HEK293 (cell line): ENCODE measurements around the gene FOXB1.

Experiments used
- CTCF ChIA-PET: fragments of 350-600 bp; formaldehyde crosslinking; extraction: SDS; loops from one replicate; lab custom pipeline; 2021; ENCODE audit warnings: antibody characterized with exemption; lab: Yijun Ruan, JAX
- POLR2A ChIA-PET: fragments of 300-600 bp; formaldehyde crosslinking; extraction: SDS; loops from one replicate; lab custom pipeline; 2020; ENCODE audit warnings: antibody characterized with exemption, inconsistent platforms; lab: Yijun Ruan, JAX
- H3K27ac ChIP-seq: fragments of 200-500 bp; sonication (Bioruptor generic); 2 replicates; pipeline ENCODE4 v1.5.1; 2014; ENCODE audit warnings: low read depth, low read length, control low read depth, inconsistent platforms; ENCODE audit errors: extremely low read depth
- H3K36me3 ChIP-seq, 2 experiments: fragments of 200-500 bp in 1 of 2; sonication (Bioruptor generic) in 1 of 2; 1 replicate in 1 of 2; 2 replicates in 1 of 2; pipeline ENCODE4 v1.5.1; 2014 to 2017; ENCODE audit warnings: inconsistent platforms in 2 of 2, low read length in 2 of 2; ENCODE audit not compliant: control insufficient read depth in 2 of 2, insufficient read depth in 1 of 2
- H3K4me1 ChIP-seq: fragments of 200-500 bp; sonication (Bioruptor generic); 2 replicates; pipeline ENCODE4 v1.5.1; 2014; ENCODE audit warnings: mild to moderate bottlenecking, low read length, inconsistent platforms; ENCODE audit not compliant: control insufficient read depth, insufficient read depth
- H3K4me3 ChIP-seq: 2 replicates; pipeline ENCODE4 v1.5.1; 2011; ENCODE audit warnings: low read depth, mild to moderate bottlenecking, control low read depth, low read length, moderate library complexity
- H3K9me3 ChIP-seq: fragments of 200-500 bp; sonication (Bioruptor generic); 2 replicates; pipeline ENCODE4 v1.5.1; 2014; ENCODE audit warnings: low read depth, low read length, inconsistent platforms; ENCODE audit not compliant: control insufficient read depth, insufficient read depth
- GLI2 ChIP-seq: fragments of 450-650 bp; formaldehyde crosslinking; IDR thresholded peaks from 2 replicates; pipeline ENCODE4; 2017; ENCODE audit warnings: missing biosample characterization, missing genetic modification characterization, low read depth, borderline replicate concordance
- GLIS1 ChIP-seq: fragments of 450-650 bp; formaldehyde crosslinking; IDR thresholded peaks from 2 replicates; pipeline ENCODE4 v1.5.1; 2016; ENCODE audit warnings: missing biosample characterization, missing genetic modification characterization
- KLF17 ChIP-seq: fragments of 450-650 bp; formaldehyde crosslinking; IDR thresholded peaks from 2 replicates; pipeline ENCODE4 v1.5.1; 2016; ENCODE audit warnings: missing biosample characterization, missing genetic modification characterization
- MEIS1 ChIP-seq: sonication (generic); formaldehyde crosslinking; IDR thresholded peaks from 2 replicates; pipeline ENCODE4 v1.8.1; 2022; ENCODE audit warnings: missing genetic modification reagents, mild to moderate bottlenecking, borderline replicate concordance
- OSR2 ChIP-seq: fragments of 450-650 bp; formaldehyde crosslinking; IDR thresholded peaks from 2 replicates; pipeline ENCODE4 v1.5.1; 2016; ENCODE audit warnings: missing biosample characterization, missing genetic modification characterization
- PRDM1 ChIP-seq: fragments of 450-650 bp; formaldehyde crosslinking; IDR thresholded peaks from 2 replicates; pipeline ENCODE4; 2016; ENCODE audit warnings: missing biosample characterization, missing genetic modification characterization
- ZNF335 ChIP-seq: fragments of 450-650 bp; formaldehyde crosslinking; conservative IDR thresholded peaks from 2 replicates; pipeline ENCODE4 v1.5.1; 2016; ENCODE audit warnings: missing biosample characterization, missing genetic modification characterization
- ZNF341 ChIP-seq: fragments of 450-650 bp; formaldehyde crosslinking; IDR thresholded peaks from 2 replicates; pipeline ENCODE4; 2016; ENCODE audit warnings: low read depth, missing biosample characterization, missing genetic modification characterization
- ZNF366 ChIP-seq: fragments of 450-650 bp; formaldehyde crosslinking; conservative IDR thresholded peaks from 2 replicates; pipeline ENCODE4 v1.5.1; 2016; ENCODE audit warnings: missing biosample characterization, missing genetic modification characterization
- ZNF398 ChIP-seq: fragments of 450-650 bp; formaldehyde crosslinking; IDR thresholded peaks from 2 replicates; pipeline ENCODE4 v1.5.1; 2017; ENCODE audit warnings: missing biosample characterization, missing genetic modification characterization
- ZNF629 ChIP-seq: fragments of 450-650 bp; formaldehyde crosslinking; IDR thresholded peaks from 2 replicates; pipeline ENCODE4 v1.5.1; 2017; ENCODE audit warnings: missing biosample characterization, missing genetic modification characterization
- TF ChIP-seq, protein P1 (sequence below): fragments of 450-650 bp; formaldehyde crosslinking; IDR thresholded peaks from 2 replicates; pipeline ENCODE4 v1.5.1; 2016; ENCODE audit warnings: missing biosample characterization, missing genetic modification characterization
- TF ChIP-seq, protein P2 (sequence below): fragments of 450-650 bp; IDR thresholded peaks from 2 replicates; pipeline ENCODE4 v1.5.1; 2018; ENCODE audit warnings: missing biosample characterization, mild to moderate bottlenecking, missing genetic modification characterization
- TF ChIP-seq, protein P3 (sequence below): fragments of 450-650 bp; IDR thresholded peaks from 2 replicates; pipeline ENCODE4 v1.5.1; 2018; ENCODE audit warnings: missing biosample characterization, missing genetic modification characterization
- TF ChIP-seq, protein P4 (sequence below): fragments of 450-650 bp; formaldehyde crosslinking; IDR thresholded peaks from 2 replicates; pipeline ENCODE4 v1.5.1; 2016; ENCODE audit warnings: missing biosample characterization, missing genetic modification characterization
- TF ChIP-seq, protein P5 (sequence below): fragments of 450-650 bp; formaldehyde crosslinking; IDR thresholded peaks from 2 replicates; pipeline ENCODE4 v1.5.1; 2016; ENCODE audit warnings: missing biosample characterization, missing genetic modification characterization, borderline replicate concordance

Gene FOXB1

GRCh38 chr15:60006203-60006862 lies 2.2 kb downstream of the FOXB1 start (continued):
- TF ChIP-seq ZNF341 = peak; percentile 53; the same call in 1 of the 2 replicates
- TF ChIP-seq ZNF335 (tag by site-specific recombination) = peak; percentile 33; the same call in 1 of the 2 replicates
- TF ChIP-seq, protein P1, sequence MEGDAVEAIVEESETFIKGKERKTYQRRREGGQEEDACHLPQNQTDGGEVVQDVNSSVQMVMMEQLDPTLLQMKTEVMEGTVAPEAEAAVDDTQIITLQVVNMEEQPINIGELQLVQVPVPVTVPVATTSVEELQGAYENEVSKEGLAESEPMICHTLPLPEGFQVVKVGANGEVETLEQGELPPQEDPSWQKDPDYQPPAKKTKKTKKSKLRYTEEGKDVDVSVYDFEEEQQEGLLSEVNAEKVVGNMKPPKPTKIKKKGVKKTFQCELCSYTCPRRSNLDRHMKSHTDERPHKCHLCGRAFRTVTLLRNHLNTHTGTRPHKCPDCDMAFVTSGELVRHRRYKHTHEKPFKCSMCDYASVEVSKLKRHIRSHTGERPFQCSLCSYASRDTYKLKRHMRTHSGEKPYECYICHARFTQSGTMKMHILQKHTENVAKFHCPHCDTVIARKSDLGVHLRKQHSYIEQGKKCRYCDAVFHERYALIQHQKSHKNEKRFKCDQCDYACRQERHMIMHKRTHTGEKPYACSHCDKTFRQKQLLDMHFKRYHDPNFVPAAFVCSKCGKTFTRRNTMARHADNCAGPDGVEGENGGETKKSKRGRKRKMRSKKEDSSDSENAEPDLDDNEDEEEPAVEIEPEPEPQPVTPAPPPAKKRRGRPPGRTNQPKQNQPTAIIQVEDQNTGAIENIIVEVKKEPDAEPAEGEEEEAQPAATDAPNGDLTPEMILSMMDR (tag by site-specific recombination) = no peak
- peak; percentile 54; the same call in 1 of the 2 replicates for TF ChIP-seq ZNF366 (tag by site-specific recombination)
- no peak for TF ChIP-seq KLF17 (tag by site-specific recombination)
- TF ChIP-seq, protein P2, sequence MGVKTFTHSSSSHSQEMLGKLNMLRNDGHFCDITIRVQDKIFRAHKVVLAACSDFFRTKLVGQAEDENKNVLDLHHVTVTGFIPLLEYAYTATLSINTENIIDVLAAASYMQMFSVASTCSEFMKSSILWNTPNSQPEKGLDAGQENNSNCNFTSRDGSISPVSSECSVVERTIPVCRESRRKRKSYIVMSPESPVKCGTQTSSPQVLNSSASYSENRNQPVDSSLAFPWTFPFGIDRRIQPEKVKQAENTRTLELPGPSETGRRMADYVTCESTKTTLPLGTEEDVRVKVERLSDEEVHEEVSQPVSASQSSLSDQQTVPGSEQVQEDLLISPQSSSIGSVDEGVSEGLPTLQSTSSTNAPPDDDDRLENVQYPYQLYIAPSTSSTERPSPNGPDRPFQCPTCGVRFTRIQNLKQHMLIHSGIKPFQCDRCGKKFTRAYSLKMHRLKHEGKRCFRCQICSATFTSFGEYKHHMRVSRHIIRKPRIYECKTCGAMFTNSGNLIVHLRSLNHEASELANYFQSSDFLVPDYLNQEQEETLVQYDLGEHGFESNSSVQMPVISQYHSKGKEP = peak; percentile 91
- TF ChIP-seq PRDM1 (tag by site-specific recombination) = peak; percentile 90
- no peak for TF ChIP-seq MEIS1 (CRISPR knock-in tag)
- TF ChIP-seq OSR2 (tag by site-specific recombination) = peak; percentile 79
- TF ChIP-seq ZNF629 = 0 out of 2 replicates have a peak, but pooled peaks have one; percentile 32
- TF ChIP-seq, protein P3, sequence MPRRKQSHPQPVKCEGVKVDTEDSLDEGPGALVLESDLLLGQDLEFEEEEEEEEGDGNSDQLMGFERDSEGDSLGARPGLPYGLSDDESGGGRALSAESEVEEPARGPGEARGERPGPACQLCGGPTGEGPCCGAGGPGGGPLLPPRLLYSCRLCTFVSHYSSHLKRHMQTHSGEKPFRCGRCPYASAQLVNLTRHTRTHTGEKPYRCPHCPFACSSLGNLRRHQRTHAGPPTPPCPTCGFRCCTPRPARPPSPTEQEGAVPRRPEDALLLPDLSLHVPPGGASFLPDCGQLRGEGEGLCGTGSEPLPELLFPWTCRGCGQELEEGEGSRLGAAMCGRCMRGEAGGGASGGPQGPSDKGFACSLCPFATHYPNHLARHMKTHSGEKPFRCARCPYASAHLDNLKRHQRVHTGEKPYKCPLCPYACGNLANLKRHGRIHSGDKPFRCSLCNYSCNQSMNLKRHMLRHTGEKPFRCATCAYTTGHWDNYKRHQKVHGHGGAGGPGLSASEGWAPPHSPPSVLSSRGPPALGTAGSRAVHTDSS = no peak
- TF ChIP-seq, protein P4, sequence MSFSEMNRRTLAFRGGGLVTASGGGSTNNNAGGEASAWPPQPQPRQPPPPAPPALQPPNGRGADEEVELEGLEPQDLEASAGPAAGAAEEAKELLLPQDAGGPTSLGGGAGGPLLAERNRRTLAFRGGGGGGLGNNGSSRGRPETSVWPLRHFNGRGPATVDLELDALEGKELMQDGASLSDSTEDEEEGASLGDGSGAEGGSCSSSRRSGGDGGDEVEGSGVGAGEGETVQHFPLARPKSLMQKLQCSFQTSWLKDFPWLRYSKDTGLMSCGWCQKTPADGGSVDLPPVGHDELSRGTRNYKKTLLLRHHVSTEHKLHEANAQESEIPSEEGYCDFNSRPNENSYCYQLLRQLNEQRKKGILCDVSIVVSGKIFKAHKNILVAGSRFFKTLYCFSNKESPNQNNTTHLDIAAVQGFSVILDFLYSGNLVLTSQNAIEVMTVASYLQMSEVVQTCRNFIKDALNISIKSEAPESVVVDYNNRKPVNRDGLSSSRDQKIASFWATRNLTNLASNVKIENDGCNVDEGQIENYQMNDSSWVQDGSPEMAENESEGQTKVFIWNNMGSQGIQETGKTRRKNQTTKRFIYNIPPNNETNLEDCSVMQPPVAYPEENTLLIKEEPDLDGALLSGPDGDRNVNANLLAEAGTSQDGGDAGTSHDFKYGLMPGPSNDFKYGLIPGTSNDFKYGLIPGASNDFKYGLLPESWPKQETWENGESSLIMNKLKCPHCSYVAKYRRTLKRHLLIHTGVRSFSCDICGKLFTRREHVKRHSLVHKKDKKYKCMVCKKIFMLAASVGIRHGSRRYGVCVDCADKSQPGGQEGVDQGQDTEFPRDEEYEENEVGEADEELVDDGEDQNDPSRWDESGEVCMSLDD (tag by site-specific recombination) = 0 out of 2 replicates have a peak, but pooled peaks have one; percentile 13
- peak; percentile 93 for TF ChIP-seq ZNF398 (tag by site-specific recombination)

- ChIA-PET POLR2A (interaction anchor here (0.6 to 1.1 kb wide), 3 partner anchors 10 to 89 kb away, joined by 3 to 5 read pairs (median 4); no protein-coding TSS in a partner anchor), CTCF (interaction anchor here (0.6 to 0.9 kb wide), 3 partner anchors 33 to 514 kb away, joined by 3 to 6 read pairs (median 4); no protein-coding TSS in a partner anchor)
- H3K4me3 ChIP-seq = peak overlapping the region; percentile 54
- no peaks in the 10 kb centered on the region; a peak in 1 of 3 replicates for H3K36me3 ChIP-seq
- H3K4me1 ChIP-seq = peaks cover 32% of the 10 kb centered on the region
- H3K27ac ChIP-seq = peak overlapping the region; percentile 99
- no peaks in the 10 kb centered on the region for H3K9me3 ChIP-seq
- TF ChIP-seq PRDM1 (tag by site-specific recombination) (0 out of 2 replicates have a peak, but pooled peaks have one; percentile 2), GLI2 (no peak), GLIS1 (tag by site-specific recombination) (peak; percentile 10; the same call in 1 of the 2 replicates)
- TF ChIP-seq, protein P5, sequence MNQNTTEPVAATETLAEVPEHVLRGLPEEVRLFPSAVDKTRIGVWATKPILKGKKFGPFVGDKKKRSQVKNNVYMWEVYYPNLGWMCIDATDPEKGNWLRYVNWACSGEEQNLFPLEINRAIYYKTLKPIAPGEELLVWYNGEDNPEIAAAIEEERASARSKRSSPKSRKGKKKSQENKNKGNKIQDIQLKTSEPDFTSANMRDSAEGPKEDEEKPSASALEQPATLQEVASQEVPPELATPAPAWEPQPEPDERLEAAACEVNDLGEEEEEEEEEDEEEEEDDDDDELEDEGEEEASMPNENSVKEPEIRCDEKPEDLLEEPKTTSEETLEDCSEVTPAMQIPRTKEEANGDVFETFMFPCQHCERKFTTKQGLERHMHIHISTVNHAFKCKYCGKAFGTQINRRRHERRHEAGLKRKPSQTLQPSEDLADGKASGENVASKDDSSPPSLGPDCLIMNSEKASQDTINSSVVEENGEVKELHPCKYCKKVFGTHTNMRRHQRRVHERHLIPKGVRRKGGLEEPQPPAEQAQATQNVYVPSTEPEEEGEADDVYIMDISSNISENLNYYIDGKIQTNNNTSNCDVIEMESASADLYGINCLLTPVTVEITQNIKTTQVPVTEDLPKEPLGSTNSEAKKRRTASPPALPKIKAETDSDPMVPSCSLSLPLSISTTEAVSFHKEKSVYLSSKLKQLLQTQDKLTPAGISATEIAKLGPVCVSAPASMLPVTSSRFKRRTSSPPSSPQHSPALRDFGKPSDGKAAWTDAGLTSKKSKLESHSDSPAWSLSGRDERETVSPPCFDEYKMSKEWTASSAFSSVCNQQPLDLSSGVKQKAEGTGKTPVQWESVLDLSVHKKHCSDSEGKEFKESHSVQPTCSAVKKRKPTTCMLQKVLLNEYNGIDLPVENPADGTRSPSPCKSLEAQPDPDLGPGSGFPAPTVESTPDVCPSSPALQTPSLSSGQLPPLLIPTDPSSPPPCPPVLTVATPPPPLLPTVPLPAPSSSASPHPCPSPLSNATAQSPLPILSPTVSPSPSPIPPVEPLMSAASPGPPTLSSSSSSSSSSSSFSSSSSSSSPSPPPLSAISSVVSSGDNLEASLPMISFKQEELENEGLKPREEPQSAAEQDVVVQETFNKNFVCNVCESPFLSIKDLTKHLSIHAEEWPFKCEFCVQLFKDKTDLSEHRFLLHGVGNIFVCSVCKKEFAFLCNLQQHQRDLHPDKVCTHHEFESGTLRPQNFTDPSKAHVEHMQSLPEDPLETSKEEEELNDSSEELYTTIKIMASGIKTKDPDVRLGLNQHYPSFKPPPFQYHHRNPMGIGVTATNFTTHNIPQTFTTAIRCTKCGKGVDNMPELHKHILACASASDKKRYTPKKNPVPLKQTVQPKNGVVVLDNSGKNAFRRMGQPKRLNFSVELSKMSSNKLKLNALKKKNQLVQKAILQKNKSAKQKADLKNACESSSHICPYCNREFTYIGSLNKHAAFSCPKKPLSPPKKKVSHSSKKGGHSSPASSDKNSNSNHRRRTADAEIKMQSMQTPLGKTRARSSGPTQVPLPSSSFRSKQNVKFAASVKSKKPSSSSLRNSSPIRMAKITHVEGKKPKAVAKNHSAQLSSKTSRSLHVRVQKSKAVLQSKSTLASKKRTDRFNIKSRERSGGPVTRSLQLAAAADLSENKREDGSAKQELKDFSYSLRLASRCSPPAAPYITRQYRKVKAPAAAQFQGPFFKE = no peak
- TF ChIP-seq, all 188 proteins: peak for 2
These were observed 2.8 kb downstream of the FOXB1 start for GRCh38 chr15:60006873-60007272.
